NCI-H446 (cell line): Measurements from ENCODE around the gene SPRED2.

Experiments
- DNase-seq, 2 experiments: peaks; one replicate each; lab custom pipeline; 2025; lab: John Stamatoyannopoulos, UW

The SPRED2 gene

DNA sequence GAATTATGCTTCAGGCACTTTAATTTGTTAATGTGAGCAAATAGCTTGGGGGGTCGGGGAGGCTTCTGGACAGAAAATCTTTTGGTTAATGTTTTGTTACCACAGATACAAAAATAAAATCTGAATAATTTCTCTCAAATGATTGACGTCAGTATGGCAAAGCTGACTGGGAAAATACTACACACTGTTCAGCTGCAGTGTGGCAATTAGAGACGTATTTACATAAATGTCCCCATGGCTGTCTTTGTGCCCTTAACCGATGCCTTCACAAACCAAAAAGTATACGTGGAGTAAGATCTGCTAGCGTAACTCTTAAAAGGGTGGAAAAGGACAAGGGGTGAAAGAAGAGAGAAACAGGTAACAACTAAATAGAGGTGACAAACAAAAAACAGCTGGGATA is 121.3 kb downstream of the SPRED2 start:
- DNase-seq: no peak

DNA sequence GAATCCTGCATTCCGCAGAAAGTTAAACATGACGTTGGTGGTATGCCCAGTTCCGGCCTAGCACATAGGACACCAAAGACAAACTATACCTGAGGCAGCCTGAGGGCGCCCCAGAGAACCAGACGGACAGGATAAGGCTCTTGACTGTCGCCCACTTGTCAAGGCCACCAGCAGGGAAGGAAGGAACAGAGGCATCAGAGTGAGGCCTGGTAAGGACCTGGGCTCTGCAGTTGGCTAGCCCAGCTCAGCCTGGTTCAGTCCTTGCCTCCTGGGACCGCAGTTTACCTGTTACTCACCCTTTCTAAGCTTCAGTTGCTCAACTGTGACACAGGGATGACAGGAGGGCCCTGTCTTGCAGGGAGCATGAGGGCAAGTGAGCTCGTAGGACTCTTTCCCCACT is 122.7 kb downstream of the SPRED2 start:
- DNase-seq: no peak

DNA sequence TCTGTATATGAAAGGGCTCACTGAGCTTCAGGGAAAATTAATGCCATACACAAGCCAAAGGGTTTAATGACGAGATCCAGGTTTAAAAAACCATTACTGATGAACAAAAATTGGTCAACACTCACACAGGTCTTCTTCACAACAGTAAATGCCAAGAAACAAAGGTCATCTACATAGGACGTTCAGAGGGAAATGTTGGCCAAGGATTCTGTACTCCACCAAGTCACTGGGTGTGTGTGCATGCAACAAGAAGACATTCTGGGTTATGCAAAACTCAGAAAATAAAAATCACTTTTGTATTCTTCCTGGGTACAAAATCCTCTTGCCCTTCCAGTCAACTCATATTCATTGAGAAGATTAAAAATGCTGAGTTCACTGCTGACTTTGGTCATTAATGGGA is 126.5 kb downstream of the SPRED2 start:
- DNase-seq: no peak

DNA sequence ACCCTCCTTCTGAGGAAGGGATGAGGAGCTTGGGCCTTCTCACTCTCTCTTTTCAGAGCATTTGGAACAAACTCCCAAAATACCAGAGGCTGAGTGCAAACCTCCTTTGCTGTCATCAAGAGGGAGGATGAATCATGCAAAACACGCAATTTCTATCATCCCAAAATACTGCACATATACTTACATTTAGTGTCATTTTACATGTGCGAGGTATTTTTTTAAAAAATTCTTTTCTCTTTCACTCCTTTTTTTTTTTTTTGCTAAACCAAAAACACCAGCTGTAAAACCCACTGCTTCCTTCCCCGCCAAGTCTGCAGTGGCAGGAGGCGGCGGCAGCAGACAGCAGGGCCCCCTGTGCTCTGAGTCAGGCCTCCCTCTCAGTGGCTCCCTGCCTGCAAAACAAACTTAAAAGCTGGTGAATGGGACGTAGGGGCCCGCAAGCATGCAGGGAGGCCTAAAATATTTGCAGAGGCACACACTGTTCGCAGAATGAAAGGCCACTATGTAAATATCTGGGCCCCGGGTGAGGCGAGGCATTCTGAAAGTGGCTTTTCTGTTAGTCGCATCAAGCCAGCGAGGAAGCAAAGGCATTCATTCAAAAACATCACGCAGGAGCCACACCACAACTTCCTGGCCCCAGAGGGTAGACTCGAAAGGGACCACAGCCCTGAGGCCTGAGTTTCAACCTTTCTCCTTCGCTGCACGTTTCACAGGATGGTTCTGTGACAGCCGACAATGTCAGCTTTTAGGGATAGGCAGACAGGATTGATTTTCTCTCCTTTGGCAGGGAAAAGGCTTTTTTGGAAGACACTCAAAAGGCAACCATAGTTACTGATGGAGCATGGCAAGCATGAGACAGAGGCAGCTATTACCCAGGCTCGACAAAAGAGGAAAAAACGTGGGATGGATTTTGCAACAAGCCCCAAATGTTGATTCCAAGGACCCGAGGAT is 131.4 kb downstream of the SPRED2 start:
- peak; percentile 64 to 73 for DNase-seq

DNA sequence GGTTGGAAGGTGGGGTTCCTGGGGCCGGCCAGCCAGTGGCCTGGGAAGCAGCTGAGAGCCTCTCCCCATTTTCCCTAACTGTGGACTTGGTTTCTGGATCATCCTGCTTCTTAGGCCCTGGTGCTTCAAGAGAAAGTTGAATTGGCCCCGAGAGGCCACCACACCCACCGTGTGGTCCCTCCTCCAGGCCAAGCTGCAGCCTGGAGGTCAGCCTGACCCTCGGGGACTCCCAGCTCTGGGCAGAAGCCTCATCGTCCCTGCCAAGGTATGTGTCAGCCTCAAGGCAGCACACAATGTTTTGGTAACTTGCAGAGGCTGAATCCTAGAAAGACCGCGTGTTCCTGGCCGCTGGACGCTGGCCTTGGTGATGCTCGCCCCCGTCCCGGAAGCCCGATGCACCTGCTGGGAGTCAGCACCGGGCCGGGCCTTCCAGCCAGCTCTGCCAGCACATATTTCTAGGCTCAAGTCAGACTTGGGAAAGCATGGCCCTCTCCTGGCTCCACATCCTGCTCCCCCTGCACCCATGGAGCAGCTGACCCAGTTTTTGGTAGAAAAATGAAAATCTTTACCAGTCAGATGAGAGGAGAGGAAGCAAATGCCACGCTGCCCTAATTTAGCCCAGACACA is 132.2 kb downstream of the SPRED2 start:
- peak in 1 of 2 experiments; percentile 49 for DNase-seq

DNA sequence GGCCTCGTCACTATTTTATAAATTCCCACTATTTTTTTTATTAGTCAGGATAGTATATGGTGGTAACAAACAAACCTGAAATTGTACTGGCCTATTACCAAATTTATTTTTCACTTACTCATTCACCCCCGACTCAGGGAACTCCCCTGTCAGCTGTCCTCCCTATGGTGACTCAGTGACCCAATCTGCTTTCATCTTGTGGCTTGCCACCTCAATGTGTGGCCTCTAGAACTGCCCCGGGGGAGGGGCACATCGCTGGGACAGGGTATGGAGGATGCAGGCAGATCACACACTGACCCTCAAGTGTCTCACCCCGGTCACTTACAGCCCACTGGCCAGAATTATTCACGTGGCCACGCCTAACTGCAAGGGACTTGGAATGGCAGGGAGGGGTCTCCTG is 133.2 kb downstream of the SPRED2 start:
- DNase-seq: no peak

DNA sequence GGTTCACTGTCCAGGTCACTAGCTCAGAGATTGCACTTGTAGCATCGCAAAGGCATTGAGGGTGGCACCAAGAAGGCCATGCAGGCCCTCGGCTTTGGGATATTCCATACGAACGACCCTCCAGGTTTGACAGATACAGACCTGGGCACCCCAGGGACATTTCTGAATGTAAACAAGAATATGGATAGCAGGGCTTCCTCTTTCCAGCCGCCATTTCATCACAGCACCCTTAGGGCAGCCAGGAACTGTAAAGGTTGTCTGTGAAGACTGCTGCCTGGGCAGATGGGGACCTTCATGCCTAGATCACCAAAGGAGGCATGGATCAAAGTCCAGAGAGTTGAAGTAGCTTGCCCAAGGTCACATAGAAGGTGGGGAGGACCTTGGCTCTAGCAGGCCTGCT is 134.3 kb downstream of the SPRED2 start:
- DNase-seq: no peak

DNA sequence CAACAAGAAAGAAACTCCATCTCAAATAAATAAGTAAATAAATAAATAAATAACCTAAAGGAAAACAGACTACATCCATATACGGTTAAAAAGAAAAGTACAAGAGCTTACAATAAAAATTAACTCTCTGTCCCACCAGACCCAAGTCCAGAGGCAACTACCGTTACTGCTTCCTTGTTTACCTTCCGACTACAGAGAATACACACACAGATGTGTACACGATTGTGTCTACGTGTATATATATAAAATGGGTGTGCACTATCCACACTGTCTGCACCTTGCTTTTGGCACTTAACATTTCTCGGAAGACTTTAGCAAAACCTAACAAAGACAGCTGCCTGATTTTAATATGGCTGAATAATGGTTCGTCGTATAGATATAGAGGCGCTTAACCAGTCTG is 134.9 kb downstream of the SPRED2 start:
- no peak for DNase-seq

DNA sequence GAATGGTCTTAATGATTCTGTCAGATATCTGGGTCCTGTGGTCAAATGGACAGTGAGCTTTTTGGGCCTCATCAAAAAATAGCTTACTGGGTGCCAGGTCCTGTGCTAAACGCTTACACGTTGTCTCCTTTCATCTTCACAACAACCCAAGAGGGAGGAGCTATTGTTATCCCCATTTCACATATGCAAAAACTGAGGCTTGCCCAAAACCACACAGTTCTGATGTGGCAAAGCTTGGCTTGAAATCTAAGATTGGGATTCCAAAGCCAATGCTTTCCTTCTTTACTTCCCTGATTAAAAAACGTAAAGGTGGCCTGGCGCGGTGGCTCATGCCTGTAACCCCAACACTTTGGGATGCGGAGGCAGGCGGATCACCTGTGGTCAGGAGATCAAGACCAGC is 135.4 kb downstream of the SPRED2 start:
- no peak for DNase-seq

DNA sequence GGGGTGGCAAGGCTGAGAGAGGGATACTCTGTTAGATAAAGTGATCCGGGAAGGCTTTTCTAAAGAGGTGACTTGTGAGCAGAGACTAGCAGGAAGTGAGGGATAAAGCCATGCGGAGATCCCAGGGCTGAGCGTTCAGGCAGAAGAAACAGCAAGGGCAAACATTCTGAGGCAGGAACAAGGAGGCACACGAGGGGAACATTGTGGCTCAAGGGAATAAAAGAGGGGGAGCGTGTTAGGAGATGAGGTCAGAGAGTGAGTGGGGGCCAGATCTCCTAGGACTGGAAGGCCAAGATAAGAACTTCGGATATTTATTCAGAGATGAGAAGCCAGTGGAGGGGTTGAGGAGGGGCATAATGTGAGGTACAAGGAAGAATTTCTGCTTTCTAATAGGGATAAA is 137.7 kb downstream of the SPRED2 start:
- DNase-seq: no peak

DNA sequence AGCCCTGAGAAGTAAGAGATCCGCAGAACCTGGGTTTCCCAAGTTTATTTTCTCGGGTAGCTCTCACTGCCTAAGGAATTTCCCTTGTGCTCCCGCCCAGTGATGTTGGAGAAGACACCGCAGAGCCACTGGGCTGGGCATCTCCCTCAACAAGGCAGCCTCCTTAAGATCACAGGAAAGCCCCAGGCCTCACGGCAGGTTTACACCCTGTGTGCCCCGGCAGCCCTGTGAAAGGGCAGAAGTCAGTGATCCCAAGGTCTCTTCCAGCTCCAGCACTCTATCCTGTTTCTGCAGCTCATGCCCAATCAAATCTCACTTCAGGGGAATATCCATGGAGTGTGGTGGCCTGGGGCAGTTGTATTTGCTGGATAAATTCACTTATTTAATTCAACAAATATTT is 138.3 kb downstream of the SPRED2 start:
- DNase-seq: no peak

DNA sequence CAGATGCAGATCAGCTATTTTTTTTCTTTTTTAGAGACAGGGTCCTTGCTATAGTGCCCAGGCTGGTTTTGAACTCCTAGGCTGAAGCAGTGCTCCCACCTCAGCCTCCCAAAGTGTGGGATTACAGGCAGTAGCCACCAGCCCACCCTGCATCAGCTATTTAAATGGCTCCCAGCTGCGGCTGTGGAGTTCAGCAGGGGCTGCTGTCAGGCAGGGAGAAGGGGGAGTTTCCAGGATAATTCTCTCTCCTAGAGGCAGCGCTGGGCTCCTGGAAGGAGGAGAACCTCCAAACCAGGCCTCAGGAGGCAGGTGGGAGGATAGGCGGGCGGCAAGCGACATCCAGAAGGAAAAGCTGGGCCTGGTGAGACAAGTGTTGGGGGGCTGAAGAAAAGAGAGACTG is 139.0 kb downstream of the SPRED2 start:
- DNase-seq: no peak

DNA sequence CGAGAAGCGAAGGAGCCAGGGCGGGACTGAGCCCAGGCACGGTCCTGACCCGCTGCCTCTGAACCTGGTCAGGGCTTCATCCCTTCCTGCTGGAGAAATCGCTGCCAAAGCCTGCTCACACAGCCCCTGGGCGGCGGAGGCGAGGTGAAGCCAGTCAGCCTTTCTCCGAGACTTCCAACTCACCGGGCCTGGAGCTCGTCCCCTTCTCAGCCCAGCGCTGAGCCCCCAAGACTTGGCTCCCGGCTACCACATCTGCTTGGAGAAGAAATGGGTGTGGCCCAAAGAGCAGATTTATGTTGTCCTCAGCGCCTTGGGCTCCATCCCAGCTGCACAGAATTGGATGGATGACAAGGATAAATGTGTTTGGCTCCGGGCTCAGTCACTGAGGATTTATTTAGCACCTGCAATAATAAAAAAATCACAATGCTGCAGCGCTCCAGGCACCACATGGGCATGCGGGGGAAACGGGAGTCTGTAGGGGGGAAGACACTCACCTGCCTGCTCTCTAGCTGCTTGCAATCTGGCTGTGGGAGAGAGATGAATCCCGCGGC is 139.9 kb downstream of the SPRED2 start:
- DNase-seq: peak in 1 of 2 experiments; percentile 69

DNA sequence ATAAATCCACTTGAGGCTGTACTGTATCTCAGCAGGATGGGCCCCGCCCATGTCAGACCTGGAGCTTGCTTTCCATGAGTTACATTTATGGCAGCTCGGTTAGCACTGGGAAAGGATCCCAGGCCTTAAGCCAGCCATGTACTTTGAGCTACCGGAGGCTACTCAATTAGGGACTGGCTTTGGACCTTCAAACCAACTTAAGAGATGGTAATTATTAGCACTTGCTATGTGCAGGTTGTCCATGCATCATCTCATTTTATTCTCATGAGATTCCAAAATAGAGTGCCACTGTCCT is 140.3 kb downstream of the SPRED2 start:
- no peak for DNase-seq

DNA sequence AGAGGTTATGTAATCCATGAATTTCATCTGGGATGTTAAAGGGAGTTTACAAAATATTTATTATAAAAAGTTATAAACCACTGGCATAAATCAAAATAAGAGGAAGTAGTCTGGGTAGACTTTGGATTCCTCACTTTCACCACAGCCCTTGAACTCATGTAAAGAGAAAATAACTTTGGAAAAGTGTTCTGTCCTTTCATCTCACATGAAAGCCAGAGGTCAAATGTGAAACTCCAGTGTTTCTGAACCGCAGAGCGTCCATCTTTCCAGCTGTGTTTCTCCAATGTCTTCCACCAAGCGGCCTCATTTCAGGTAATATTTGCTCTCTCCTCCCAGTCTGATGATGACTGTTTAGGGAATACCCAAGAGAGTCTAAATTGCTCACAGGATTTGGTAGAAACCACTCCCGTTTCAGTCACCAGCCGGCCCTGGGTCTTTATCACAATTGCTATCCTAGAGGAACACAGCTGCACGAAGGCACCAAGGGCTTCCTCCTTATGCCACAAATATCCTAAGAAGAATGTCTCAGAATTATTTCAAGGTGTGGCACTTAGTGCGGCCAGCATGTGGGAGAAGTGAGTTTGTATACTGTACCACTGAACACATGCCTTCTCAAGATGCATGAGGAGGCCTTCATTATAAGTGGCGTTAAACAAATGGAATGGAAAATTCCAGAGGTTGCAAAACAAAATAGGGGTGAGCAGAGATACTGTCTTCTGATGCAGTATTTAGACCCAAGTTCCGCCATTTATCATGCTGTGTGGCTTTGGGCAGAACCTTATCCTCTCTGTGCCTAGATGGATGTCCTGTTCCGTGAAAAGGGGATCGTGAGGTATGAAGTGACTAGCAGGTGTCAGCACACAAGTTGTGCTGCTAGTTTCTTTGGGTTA is 140.9 kb downstream of the SPRED2 start:
- no peak for DNase-seq

DNA sequence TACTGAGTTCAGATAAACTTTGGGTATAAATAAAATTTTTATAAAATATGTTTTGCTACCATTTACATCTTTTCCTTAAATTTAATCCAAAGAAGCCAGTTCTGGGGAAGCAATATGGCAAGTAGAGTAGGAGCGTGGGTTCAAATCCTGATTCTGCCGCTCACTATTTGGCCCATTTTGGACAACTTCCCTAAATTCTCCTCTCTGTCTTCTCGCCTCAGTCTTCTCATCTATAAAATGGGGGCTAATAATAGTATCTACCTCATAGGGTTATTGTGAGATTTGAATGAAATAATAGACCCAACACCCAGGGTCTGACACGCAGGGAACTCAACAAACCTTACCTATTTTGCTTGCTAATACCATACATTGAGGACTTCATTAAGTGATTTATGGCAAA is 145.0 kb downstream of the SPRED2 start:
- DNase-seq: no peak

DNA sequence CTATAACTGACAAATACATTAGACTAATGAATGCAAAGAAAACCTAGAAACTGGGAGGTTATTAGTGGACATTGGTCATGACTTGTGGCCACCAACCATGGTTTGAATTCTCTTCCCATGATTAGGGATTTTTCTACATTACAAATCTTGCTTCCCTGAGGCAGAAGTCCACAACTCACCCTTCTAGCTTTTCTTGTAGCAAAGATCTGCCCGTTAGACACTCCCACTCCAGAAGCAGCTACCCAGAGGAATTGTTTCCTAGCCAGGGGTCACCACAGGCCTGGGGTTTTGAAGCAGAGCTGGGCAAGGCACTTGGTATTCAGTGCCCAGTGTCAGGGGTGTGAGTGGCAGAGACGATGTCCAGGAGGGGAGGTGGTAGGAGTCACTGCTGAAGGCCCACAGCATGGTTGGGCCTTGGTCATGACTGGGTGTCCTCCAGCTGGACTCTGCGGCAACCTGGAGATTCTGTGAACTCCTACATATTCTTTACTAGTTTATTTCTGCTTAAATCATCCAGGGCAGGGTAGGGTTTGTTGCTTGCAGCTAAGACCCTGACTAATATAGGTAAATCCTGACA is 149.8 kb downstream of the SPRED2 start:
- no peak for DNase-seq

DNA sequence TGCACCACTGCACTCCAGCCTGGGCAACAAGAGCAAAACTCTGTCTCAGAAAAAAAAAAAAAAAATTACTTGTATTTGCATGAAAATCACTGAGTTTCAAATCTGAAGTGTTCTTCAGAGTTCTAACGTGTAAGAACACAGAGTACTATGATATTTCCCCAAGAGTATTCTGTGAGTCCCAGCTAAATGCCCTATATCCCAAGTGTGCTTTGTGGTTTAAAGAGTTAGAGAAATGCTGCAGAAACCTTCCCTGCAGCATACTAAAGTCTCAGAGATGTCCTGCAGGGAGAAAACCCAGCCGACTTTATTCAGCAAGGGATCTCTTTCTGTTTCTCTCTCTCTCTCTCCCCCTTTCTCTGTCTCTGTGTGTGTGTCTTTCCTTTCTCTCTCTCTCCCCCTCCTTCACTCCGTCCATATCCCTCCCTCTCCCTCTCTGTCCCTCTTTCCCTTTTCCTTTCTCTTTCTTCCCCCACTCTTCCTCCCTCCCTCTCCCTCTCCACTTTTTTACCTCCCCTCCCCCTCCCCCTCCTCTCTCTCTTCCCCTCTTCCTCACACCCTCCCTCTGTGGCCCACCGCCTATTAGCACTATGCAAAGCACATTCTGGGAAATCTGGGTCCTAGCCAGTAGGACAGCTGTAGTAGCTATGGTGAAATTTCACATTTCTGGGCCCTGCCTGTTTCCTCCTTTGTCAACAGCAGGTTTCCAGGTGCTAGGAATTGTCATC is 150.6 kb downstream of the SPRED2 start:
- peak in 1 of 2 experiments; percentile 16 for DNase-seq

DNA sequence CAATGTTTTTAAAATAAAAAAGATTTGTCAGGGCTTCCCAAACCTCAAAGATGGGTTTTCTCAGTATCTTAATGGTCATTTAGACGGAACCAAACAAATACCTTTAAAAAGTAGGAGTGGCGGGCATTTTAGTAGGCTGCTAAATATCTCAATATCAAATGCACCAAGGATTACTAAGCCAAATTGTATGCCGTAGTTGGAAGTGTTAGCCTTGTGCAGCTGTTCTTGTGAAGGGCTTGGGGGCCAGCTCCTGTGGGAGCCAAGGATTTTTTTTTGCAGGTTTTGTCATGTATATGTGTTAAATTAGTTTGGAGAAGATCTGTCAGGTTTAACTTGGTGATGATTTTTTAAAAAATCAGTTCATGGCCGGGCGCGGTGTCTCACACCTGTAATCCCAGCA is 152.6 kb downstream of the SPRED2 start:
- DNase-seq: no peak

DNA sequence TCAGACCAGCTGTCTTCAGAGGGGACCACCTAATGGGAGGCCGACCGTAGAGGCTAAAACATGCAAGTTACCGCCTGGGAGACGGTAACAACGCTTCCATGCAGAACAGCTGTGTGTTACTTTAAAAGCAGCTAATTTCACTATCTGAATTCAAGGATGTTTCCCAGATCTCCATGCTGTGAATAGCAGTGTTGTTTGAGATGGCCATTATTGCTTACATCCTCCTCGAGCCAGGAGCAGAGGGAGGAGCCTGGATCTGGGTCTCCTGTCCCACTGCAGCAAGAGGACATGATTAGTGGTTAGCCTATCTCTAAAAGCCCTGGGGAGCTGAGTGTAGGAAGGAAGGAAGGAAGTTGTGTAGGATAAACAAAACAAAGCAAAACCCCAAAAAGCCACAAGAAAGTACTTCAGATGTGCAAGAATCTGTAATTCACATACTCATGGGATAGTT is 153.8 kb downstream of the SPRED2 start:
- DNase-seq: no peak

DNA sequence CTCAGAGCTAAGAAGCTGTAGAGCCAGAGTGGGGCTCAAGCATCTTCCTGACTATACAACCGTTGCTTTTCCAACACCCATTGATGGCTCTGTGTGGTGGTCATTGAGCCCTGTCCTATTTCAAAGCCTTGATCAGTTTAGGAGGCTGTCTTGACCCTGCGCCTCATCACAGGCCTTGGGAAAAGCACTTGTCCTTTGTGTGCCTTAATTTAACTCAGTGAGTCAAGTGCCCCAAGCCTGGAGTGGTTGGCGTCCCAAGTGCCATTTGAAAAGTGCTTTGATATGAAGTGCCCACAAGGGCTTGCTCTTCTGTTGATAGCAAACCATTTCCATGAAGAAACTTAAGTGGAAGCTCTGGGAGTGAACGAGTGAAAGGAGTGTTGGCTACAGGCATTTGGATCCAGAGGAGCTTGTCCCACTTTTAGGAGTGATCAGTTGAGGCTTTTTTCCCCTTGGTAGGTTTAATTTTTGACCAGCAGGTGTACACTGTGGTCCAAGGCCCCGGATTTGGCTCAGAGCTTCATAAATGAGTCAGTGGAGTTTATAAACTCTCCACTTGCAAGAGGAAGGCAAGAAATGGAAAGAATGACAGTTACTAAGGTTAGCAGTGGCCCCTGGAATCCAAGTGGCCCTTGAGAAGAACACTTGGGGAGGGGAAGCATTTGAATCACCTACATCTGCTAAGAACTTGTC is 154.5 kb downstream of the SPRED2 start:
- DNase-seq: no peak
